ENCODE results near the gene ZXDA.

GRCh38 chrX:57902633-57903032 is 7.6 kb downstream of the ZXDA start:
- TF ChIP-seq CTCF (IDR thresholded peaks at IDR 0.05), result no peak
- no peak for TF ChIP-seq POLR2A (IDR thresholded peaks at IDR 0.05)
